Cardiac fibroblast (primary cell): ENCODE measurements around the gene FAM83E.
"Not testable (repeated sequence)": the region's sequence is repeated elsewhere in the genome, so short reads cannot be mapped to it uniquely, and the experiment has no call there.

Experiments
- DNase-seq, 2 donors: peaks; one replicate each; pipeline versions ENCODE4 v3.0.0 to v3.0.0-alpha.2; 2010; ENCODE audit warnings: low read depth in 2 of 2
- H3K4me3 ChIP-seq, 2 donors: replicated peaks in 1 of 2; 1 replicate in 1 of 2; 2 replicates in 1 of 2; pipeline ENCODE4 v1.5.1; 2011; ENCODE audit warnings: low read depth in 2 of 2, low read length in 2 of 2, mild to moderate bottlenecking in 2 of 2, moderate library complexity in 1 of 2
- CTCF ChIP-seq: IDR thresholded peaks from one replicate; pipeline ENCODE4 v1.5.1; 2011; ENCODE audit warnings: low read depth, mild to moderate bottlenecking, low read length, inconsistent platforms

FAM83E gene

GRCh38 chr19:48588670-48589401 lies 26.0 kb downstream of the FAM83E start:
- DNase-seq: peak; percentile 88
- peak; percentile 97 for TF ChIP-seq CTCF
- H3K4me3 ChIP-seq: peak overlapping the region; percentile 31 to 44

- no peak overlapping the region for H3K4me3 ChIP-seq
- TF ChIP-seq CTCF: no peak
- no peak for DNase-seq
These were observed 27.5 kb downstream of the FAM83E start for GRCh38 chr19:48587387-48587786.

GRCh38 chr19:48582168-48582567 lies 32.7 kb downstream of the FAM83E start:
- no peak overlapping the region for H3K4me3 ChIP-seq
- no peak for TF ChIP-seq CTCF
- DNase-seq: no peak

- H3K4me3 ChIP-seq: no peak overlapping the region
- DNase-seq: no peak
- no peak for TF ChIP-seq CTCF
These were observed 36.0 kb downstream of the FAM83E start for GRCh38 chr19:48578891-48579290.

GRCh38 chr19:48577908-48578307 lies 37.0 kb downstream of the FAM83E start:
- H3K4me3 ChIP-seq, DNase-seq: not testable (repeated sequence)

GRCh38 chr19:48575931-48576622 lies 38.8 kb downstream of the FAM83E start:
- TF ChIP-seq CTCF: no peak
- no peak overlapping the region for H3K4me3 ChIP-seq
- DNase-seq: no peak

- no peak for TF ChIP-seq CTCF
- H3K4me3 ChIP-seq: no peak overlapping the region
- no peak for DNase-seq
These were observed 41.7 kb downstream of the FAM83E start for GRCh38 chr19:48573163-48573505.
